WTC11 (cell line): ENCODE measurements around the gene KCNB1.

Experiments
- ATF1 ChIP-seq: sonication (generic); formaldehyde crosslinking; IDR thresholded peaks from 2 replicates; pipeline ENCODE4 v1.8.1; 2023; ENCODE audit warnings: mild to moderate bottlenecking, moderate library complexity, missing genetic modification reagents
- CTCF ChIP-seq: fragments of 200-600 bp; IDR thresholded peaks from 2 replicates; pipeline ENCODE4 v1.8.0; 2022; ENCODE audit warnings: antibody characterized with exemption
- SMAD3 ChIP-seq: sonication (generic); formaldehyde crosslinking; IDR thresholded peaks from 2 replicates; pipeline ENCODE4 v1.8.0; 2022; ENCODE audit warnings: missing genetic modification reagents, mild to moderate bottlenecking, borderline replicate concordance
- SOX15 ChIP-seq: fragments of 250-450 bp; sonication (Bioruptor Pico); IDR thresholded peaks from 2 replicates; pipeline ENCODE4 v1.9.0; 2021; ENCODE audit warnings: mild to moderate bottlenecking
- TP53 ChIP-seq: sonication (generic); formaldehyde crosslinking; IDR thresholded peaks from 2 replicates; pipeline ENCODE4 v1.8.1; 2023; ENCODE audit warnings: mild to moderate bottlenecking, missing genetic modification reagents
- USF2 ChIP-seq: sonication (generic); formaldehyde crosslinking; IDR thresholded peaks from 2 replicates; pipeline ENCODE4 v1.8.1; 2023; ENCODE audit warnings: mild to moderate bottlenecking, missing genetic modification reagents, moderate library complexity
- ZNF263 ChIP-seq: sonication (generic); formaldehyde crosslinking; IDR thresholded peaks from 2 replicates; pipeline ENCODE4 v1.8.1; 2022; ENCODE audit warnings: low read depth, mild to moderate bottlenecking, moderate library complexity, missing genetic modification reagents

GRCh38 chr20:49497398-49497669 lies 14.9 kb upstream of the KCNB1 start:
- TF ChIP-seq CTCF: no peak
- TF ChIP-seq ZNF263 (CRISPR knock-in tag): no peak
- no peak for TF ChIP-seq SOX15 (CRISPR knock-in tag)
- TF ChIP-seq ATF1: no peak
- TF ChIP-seq SMAD3 (CRISPR knock-in tag): no peak
- TF ChIP-seq TP53 (CRISPR knock-in tag): no peak
- no peak for TF ChIP-seq USF2 (CRISPR knock-in tag)
